ENCODE results near the gene TEX26.

TEX26 gene

DNA sequence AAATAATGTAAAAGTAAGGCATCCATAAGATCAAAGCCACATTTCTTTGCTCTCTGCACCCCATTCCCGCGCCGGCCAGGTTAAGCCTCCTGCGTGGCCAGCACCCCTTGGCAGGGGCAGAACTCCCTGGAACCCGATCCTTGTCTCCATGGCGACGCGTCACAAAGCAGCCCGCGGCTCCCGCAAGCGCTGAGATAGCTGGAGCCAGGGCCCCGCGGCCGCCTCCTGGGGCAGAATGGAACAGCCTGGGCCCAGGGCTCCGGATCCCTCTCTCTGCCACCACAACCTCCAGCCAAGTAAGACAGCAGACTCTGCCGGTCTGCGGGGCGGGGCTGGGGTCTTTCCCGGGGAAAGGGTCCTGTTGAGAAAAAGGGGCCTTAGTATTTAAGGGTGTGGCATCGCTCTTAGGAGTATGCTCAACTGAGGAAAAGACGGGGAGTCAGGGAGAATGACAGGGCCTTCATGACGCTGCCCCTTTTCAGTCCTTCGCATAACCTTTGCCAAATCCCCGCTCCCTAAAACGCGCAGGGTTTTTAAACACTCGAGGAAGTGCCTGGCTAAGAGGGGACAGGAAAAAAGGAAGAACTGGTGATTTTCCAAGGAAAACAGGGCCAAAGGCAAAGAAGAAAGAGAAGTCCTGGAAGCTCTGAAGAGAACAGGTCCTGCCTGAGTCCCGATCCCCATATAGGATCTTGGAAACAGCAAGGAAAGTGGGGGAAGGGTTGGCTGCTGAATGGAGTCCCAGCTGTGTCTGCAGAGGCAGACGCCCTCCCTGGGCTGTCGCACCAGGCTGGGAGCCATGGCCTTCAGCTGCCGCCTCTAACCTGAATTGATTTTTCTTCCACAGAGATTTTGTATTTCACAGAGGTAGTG, at the start of gene TEX26:
TEX26 (plus strand) TSS at position 176 of the 873 bp plus-strand sequence; CDS start at position 236, 60 bp downstream.
- peak; percentile 23 for TF ChIP-seq CTCF (conservative IDR thresholded peaks at IDR 0.05; ENCODE audit: low read depth, low read length)
- peak within 1 kb of the TSS; percentile 19 for H3K4me3 ChIP-seq (ENCODE audit: low read length)
- DNase-seq (ENCODE audit: low read depth), result no peak

- TF ChIP-seq CTCF (conservative IDR thresholded peaks at IDR 0.05; ENCODE audit: low read depth, low read length), result no peak
- no peak for DNase-seq (ENCODE audit: low read depth)
These were observed 49.3 kb upstream of the TEX26 start for GRCh38 chr13:30882996-30883766.

GRCh38 chr13:30884543-30884942, 47.9 kb upstream of the TEX26 start:
- DNase-seq (ENCODE audit: low read depth), result no peak
- H3K4me3 ChIP-seq (ENCODE audit: low read length), result no peak overlapping the region
- no peak for TF ChIP-seq CTCF (conservative IDR thresholded peaks at IDR 0.05; ENCODE audit: low read depth, low read length)

More at GRCh38 chr13:30882996-30883766, 49.3 kb upstream of the TEX26 start:
- H3K4me3 ChIP-seq (ENCODE audit: low read length), result no peak overlapping the region

DNA sequence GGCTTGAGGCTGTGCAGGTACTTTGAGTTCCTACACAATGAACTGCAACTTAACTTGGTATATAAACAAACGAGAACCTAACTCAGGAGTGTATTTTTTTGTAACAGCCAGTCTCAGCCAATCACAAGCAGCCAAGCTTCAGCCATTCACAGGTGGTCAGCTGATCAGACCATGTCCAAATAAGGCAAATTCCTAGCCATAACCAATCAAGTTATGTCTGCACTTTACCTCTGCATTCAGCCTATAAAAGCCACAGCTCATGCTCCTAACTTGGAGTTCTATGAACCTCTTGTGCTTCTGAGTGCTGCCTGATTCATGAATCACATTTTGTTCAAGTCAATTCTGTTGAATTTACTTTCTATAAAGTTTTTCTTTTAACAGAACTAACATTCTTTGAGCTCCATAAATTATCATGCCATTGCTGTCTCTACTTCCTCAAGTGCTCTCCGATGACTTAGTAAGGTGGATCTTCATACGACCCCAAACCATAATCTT, 43.2 kb upstream of the TEX26 start:
- DNase-seq (ENCODE audit: low read depth), result no peak
- TF ChIP-seq CTCF (conservative IDR thresholded peaks at IDR 0.05; ENCODE audit: low read depth, low read length), result no peak
- H3K4me3 ChIP-seq (ENCODE audit: low read length), result no peak overlapping the region

- TF ChIP-seq CTCF (conservative IDR thresholded peaks at IDR 0.05; ENCODE audit: low read depth, low read length), result peak; percentile 80
- no peak for DNase-seq (ENCODE audit: low read depth)
- no peak overlapping the region for H3K4me3 ChIP-seq (ENCODE audit: low read length)
These were observed 39.5 kb upstream of the TEX26 start for GRCh38 chr13:30892966-30893365.

DNA sequence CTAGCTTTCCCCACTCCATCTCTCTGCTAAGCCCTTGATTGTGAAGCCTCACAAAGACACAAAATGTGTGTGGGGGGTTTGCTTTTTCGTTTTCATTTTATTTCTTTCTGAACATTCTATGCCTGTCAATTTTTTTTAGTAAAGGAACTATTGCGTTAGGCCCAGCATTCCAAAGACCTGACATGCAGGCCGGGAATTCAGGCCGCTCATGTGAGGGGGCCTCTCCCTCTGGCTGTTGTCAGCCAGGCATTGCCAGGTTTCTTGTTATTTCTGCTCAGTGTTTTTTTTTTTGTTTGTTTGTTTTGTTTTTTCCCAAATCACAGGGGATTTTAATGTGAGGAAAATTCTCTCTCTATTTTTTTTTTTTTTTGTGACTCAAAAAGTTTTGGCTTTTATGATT, 36.7 kb upstream of the TEX26 start:
- no peak for TF ChIP-seq CTCF (conservative IDR thresholded peaks at IDR 0.05; ENCODE audit: low read depth, low read length)
- peak; percentile 77 for DNase-seq (ENCODE audit: low read depth)
- no peak overlapping the region for H3K4me3 ChIP-seq (ENCODE audit: low read length)
